Measurements from ENCODE around the gene SERPINA6.

DNA sequence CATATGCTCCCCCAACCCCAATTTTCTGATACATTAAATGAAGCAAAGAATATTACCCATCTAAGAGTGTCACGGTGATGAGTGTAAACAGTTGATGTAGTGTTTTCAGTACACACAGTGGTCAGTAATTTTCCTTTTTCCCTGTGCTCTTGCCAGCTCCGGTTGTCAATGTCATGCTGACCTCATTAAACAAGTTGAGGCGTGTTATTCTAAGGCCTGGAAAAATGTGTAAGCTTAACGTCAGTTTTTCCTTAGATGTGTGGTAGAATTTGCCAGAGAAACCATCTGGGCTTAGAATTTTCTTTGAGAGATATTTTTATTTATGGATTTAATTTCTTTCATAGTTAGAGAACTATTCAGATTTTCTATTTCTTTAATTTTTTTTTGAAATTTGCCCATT lies 11.7 kb upstream of the SERPINA6 start:
- TF ChIP-seq EZH2 (IDR thresholded peaks at IDR 0.05; ENCODE audit: borderline replicate concordance, low read depth, low read length, severe bottlenecking), result no peak
- TF ChIP-seq, protein P1, sequence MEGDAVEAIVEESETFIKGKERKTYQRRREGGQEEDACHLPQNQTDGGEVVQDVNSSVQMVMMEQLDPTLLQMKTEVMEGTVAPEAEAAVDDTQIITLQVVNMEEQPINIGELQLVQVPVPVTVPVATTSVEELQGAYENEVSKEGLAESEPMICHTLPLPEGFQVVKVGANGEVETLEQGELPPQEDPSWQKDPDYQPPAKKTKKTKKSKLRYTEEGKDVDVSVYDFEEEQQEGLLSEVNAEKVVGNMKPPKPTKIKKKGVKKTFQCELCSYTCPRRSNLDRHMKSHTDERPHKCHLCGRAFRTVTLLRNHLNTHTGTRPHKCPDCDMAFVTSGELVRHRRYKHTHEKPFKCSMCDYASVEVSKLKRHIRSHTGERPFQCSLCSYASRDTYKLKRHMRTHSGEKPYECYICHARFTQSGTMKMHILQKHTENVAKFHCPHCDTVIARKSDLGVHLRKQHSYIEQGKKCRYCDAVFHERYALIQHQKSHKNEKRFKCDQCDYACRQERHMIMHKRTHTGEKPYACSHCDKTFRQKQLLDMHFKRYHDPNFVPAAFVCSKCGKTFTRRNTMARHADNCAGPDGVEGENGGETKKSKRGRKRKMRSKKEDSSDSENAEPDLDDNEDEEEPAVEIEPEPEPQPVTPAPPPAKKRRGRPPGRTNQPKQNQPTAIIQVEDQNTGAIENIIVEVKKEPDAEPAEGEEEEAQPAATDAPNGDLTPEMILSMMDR (IDR thresholded peaks at IDR 0.05; ENCODE audit: borderline replicate concordance, extremely low read depth, low read length, poor library complexity, severe bottlenecking), result no peak

All from DND-41 (cell line).